ENCODE data around the gene TLCD1. TPM values are rescaled to one million over a fixed set of nuclear protein-coding genes. Genes with fewer than 3 reads are reported as not detected.

TLCD1 gene
- polyA plus RNA-seq, 1 of the 3 experiments (the other 2 are of a cell fraction): 18.3 TPM

- Histone ChIP-seq H3K27me3 (ENCODE audit: insufficient read depth) (no peaks in the 10 kb centered on the region), H3K4me1 (ENCODE audit: control insufficient read depth in 1 of 2, insufficient read depth in 2 of 2, low read depth in 1 of 2, low read length in 1 of 2) (peaks cover 16 to 42% of the 10 kb centered on the region in 2 experiments), H3K4me3 (ENCODE audit: low read depth in 2 of 2, low read length in 1 of 2) (peak overlapping the region; percentile 54 to 67), H3K36me3 (replicated peaks in 1 of 2; ENCODE audit: control insufficient read depth in 1 of 2, insufficient read depth in 2 of 2, low read length in 1 of 2) (peaks cover 38 to 41% of the 10 kb centered on the region in 2 experiments), H4K20me1 (ENCODE audit: insufficient read depth) (peaks cover 36% of the 10 kb centered on the region), H2AFZ (ENCODE audit: low read depth) (no peak overlapping the region), H3F3A (replicated peaks; ENCODE audit: insufficient read depth) (peaks cover 73% of the 10 kb centered on the region), H3K27ac (ENCODE audit: low read depth in 2 of 2, low read length in 1 of 2) (peak overlapping the region; percentile 72 to 88), H3K9ac (peak overlapping the region; percentile 71; the same call in 1 of the 2 replicates), H3K4me2 (peak overlapping the region; percentile 99), H3K9me2 (no peaks in the 10 kb centered on the region), H3K9me3 (no peaks in the 10 kb centered on the region), H3K79me2 (ENCODE audit: insufficient read depth) (peaks cover 31% of the 10 kb centered on the region)
- TF ChIP-seq IRF3 (IDR thresholded peaks at IDR 0.05; ENCODE audit: low read depth, low read length): no peak
- TF ChIP-seq SIN3A (IDR thresholded peaks at IDR 0.05; ENCODE audit: borderline replicate concordance, low read depth, low read length): no peak
- no peak for TF ChIP-seq RXRA (IDR thresholded peaks at IDR 0.05; ENCODE audit: borderline replicate concordance, low read depth)
- no peak for TF ChIP-seq GATA2 (CRISPR knock-in tag; IDR thresholded peaks at IDR 0.05)
- TF ChIP-seq RCOR1 (IDR thresholded peaks at IDR 0.05; ENCODE audit: low read length): no peak
- TF ChIP-seq PBX3 (IDR thresholded peaks at IDR 0.05): peak; percentile 54; the same call in 1 of the 2 replicates
- TF ChIP-seq GABPA (IDR thresholded peaks at IDR 0.05; ENCODE audit: low read depth): no peak
- peak; percentile 11 for TF ChIP-seq CHD2 (IDR thresholded peaks at IDR 0.05; ENCODE audit: low read length, partially characterized antibody)
- peak; percentile 40; the same call in 1 of the 2 replicates for TF ChIP-seq POLR2AphosphoS5 (IDR thresholded peaks at IDR 0.05; ENCODE audit: low read depth, low read length)
- TF ChIP-seq TEAD4 (IDR thresholded peaks at IDR 0.05; ENCODE audit: borderline replicate concordance, insufficient read depth): no peak
- no peak for TF ChIP-seq USF2 (IDR thresholded peaks at IDR 0.05; ENCODE audit: borderline replicate concordance, low read depth, low read length)
- TF ChIP-seq ZBTB33 (IDR thresholded peaks at IDR 0.05; ENCODE audit: borderline replicate concordance, low read depth): no peak; the same call in 1 of the 2 replicates
- peak; percentile 25; the same call in 1 of the 2 replicates for TF ChIP-seq CTCF (IDR thresholded peaks at IDR 0.05)
- no peak for TF ChIP-seq MEF2A (IDR thresholded peaks at IDR 0.05; ENCODE audit: borderline replicate concordance, low read depth)
- no peak for TF ChIP-seq TCF12 (IDR thresholded peaks at IDR 0.05)
- TF ChIP-seq FOSL2 (IDR thresholded peaks at IDR 0.05; ENCODE audit: borderline replicate concordance, low read depth): no peak
- no peak for TF ChIP-seq RFX5 (IDR thresholded peaks at IDR 0.05; ENCODE audit: low read length)
- TF ChIP-seq TAF1 (IDR thresholded peaks at IDR 0.05; ENCODE audit: borderline replicate concordance, low read depth, low read length): no peak
- ChIA-PET POLR2A (interaction anchor here (1.0 to 4.5 kb wide), 3 partner anchors 18 to 227 kb away, joined by 3 to 52 read pairs (median 4); partner anchors contain the start of gene TRAF4), CTCF (interaction anchor here (0.8 to 11.1 kb wide), 15 partner anchors 9 to 391 kb away, joined by 3 to 612 read pairs (median 8); partner anchors contain the start of genes PHF12, PROCA1, SDF2 and SUPT6H)
- DNase-seq: no peak
- WGBS (ENCODE audit: low lambda C conversion rate): 50% methylated on average over 18 of the region's 20 CpGs
Measured at GRCh38 chr17:28725166-28725659, 820 bp downstream of the TLCD1 start.

Measured in SK-N-SH (cell line).